ENCODE measurements around the gene TSPAN5.

GRCh38 chr4:98638661-98639060, 19.8 kb downstream of the TSPAN5 start:
- TF ChIP-seq CTCF (IDR thresholded peaks at IDR 0.05) (no peak), POLR2A (IDR thresholded peaks at IDR 0.05) (no peak)

All from testis (tissue), 2 donors.